HEK293 (cell line): ENCODE measurements around the gene AKNA.

Experiments
- CTCF ChIA-PET: fragments of 350-600 bp; formaldehyde crosslinking; extraction: SDS; loops from one replicate; lab custom pipeline; 2021; ENCODE audit warnings: antibody characterized with exemption; lab: Yijun Ruan, JAX
- POLR2A ChIA-PET: fragments of 300-600 bp; formaldehyde crosslinking; extraction: SDS; loops from one replicate; lab custom pipeline; 2020; ENCODE audit warnings: antibody characterized with exemption, inconsistent platforms; lab: Yijun Ruan, JAX
- H3K27ac ChIP-seq: fragments of 200-500 bp; sonication (Bioruptor generic); 2 replicates; pipeline ENCODE4 v1.5.1; 2014; ENCODE audit warnings: low read depth, low read length, control low read depth, inconsistent platforms; ENCODE audit errors: extremely low read depth
- H3K36me3 ChIP-seq, 2 experiments: fragments of 200-500 bp in 1 of 2; sonication (Bioruptor generic) in 1 of 2; 1 replicate in 1 of 2; 2 replicates in 1 of 2; pipeline ENCODE4 v1.5.1; 2014 to 2017; ENCODE audit warnings: inconsistent platforms in 2 of 2, low read length in 2 of 2; ENCODE audit not compliant: control insufficient read depth in 2 of 2, insufficient read depth in 1 of 2
- H3K4me1 ChIP-seq: fragments of 200-500 bp; sonication (Bioruptor generic); 2 replicates; pipeline ENCODE4 v1.5.1; 2014; ENCODE audit warnings: mild to moderate bottlenecking, low read length, inconsistent platforms; ENCODE audit not compliant: control insufficient read depth, insufficient read depth
- H3K4me3 ChIP-seq: 2 replicates; pipeline ENCODE4 v1.5.1; 2011; ENCODE audit warnings: low read depth, mild to moderate bottlenecking, control low read depth, low read length, moderate library complexity
- H3K9me3 ChIP-seq: fragments of 200-500 bp; sonication (Bioruptor generic); 2 replicates; pipeline ENCODE4 v1.5.1; 2014; ENCODE audit warnings: low read depth, low read length, inconsistent platforms; ENCODE audit not compliant: control insufficient read depth, insufficient read depth
- EGR2 ChIP-seq: fragments of 450-650 bp; formaldehyde crosslinking; IDR thresholded peaks from 2 replicates; pipeline ENCODE4 v1.5.1; 2016; ENCODE audit warnings: low read depth, missing biosample characterization, missing genetic modification characterization
- GLI2 ChIP-seq: fragments of 450-650 bp; formaldehyde crosslinking; IDR thresholded peaks from 2 replicates; pipeline ENCODE4; 2017; ENCODE audit warnings: missing biosample characterization, missing genetic modification characterization, low read depth, borderline replicate concordance
- KLF16 ChIP-seq: fragments of 450-650 bp; formaldehyde crosslinking; IDR thresholded peaks from 2 replicates; pipeline ENCODE4 v1.5.1; 2017; ENCODE audit warnings: missing biosample characterization, missing genetic modification characterization
- MZF1 ChIP-seq: fragments of 450-650 bp; formaldehyde crosslinking; IDR thresholded peaks from 2 replicates; pipeline ENCODE4 v1.5.1; 2017; ENCODE audit warnings: missing biosample characterization, missing genetic modification characterization, borderline replicate concordance
- TCF7L2 ChIP-seq: IDR thresholded peaks from 2 replicates; pipeline ENCODE4 v1.6.1; 2011; ENCODE audit warnings: low read depth, mild to moderate bottlenecking, inconsistent platforms, low read length, moderate library complexity, borderline replicate concordance
- YY1 ChIP-seq: fragments of 450-650 bp; formaldehyde crosslinking; IDR thresholded peaks from 2 replicates; pipeline ENCODE4 v1.5.1; 2018; ENCODE audit warnings: missing biosample characterization, missing genetic modification characterization
- ZBTB17 ChIP-seq: fragments of 450-650 bp; formaldehyde crosslinking; IDR thresholded peaks from 2 replicates; pipeline ENCODE4 v1.5.1; 2016; ENCODE audit warnings: missing biosample characterization, missing genetic modification characterization
- ZBTB21 ChIP-seq: fragments of 450-650 bp; formaldehyde crosslinking; IDR thresholded peaks from 2 replicates; pipeline ENCODE4 v1.5.1; 2017; ENCODE audit warnings: missing biosample characterization, missing genetic modification characterization
- ZBTB48 ChIP-seq: fragments of 450-650 bp; formaldehyde crosslinking; IDR thresholded peaks from 2 replicates; pipeline ENCODE4 v1.5.1; 2016; ENCODE audit warnings: missing biosample characterization, missing genetic modification characterization
- ZFP69B ChIP-seq: fragments of 450-650 bp; formaldehyde crosslinking; IDR thresholded peaks from 2 replicates; pipeline ENCODE4 v1.5.1; 2016; ENCODE audit warnings: missing biosample characterization, missing genetic modification characterization
- ZNF133 ChIP-seq: fragments of 450-650 bp; formaldehyde crosslinking; IDR thresholded peaks from 2 replicates; pipeline ENCODE4 v1.5.1; 2016; ENCODE audit warnings: missing biosample characterization, missing genetic modification characterization
- ZNF157 ChIP-seq: fragments of 450-650 bp; formaldehyde crosslinking; IDR thresholded peaks from 2 replicates; pipeline ENCODE4 v1.5.1; 2016; ENCODE audit warnings: missing biosample characterization, missing genetic modification characterization
- ZNF214 ChIP-seq: fragments of 450-650 bp; formaldehyde crosslinking; IDR thresholded peaks from 2 replicates; pipeline ENCODE4 v1.5.1; 2017; ENCODE audit warnings: missing biosample characterization, mild to moderate bottlenecking, missing genetic modification characterization, borderline replicate concordance
- ZNF223 ChIP-seq: fragments of 450-650 bp; formaldehyde crosslinking; IDR thresholded peaks from 2 replicates; pipeline ENCODE4 v1.5.1; 2016; ENCODE audit warnings: missing biosample characterization, missing genetic modification characterization
- ZNF239 ChIP-seq: fragments of 450-650 bp; formaldehyde crosslinking; IDR thresholded peaks from 2 replicates; pipeline ENCODE4 v1.5.1; 2016; ENCODE audit warnings: missing biosample characterization, missing genetic modification characterization
- ZNF274 ChIP-seq, 2 experiments: fragments of 200-500 bp in 1 of 2; fragments of 450-650 bp in 1 of 2; sonication (Bioruptor generic) in 1 of 2; formaldehyde crosslinking in 1 of 2; IDR thresholded peaks; 2 replicates each; pipeline versions ENCODE4 v1.5.1 to v1.6.1; 2014 to 2016; ENCODE audit warnings: borderline replicate concordance in 1 of 2, inconsistent platforms in 1 of 2, low read length in 1 of 2, missing biosample characterization in 1 of 2, missing genetic modification characterization in 1 of 2
- ZNF354C ChIP-seq: fragments of 450-650 bp; formaldehyde crosslinking; IDR thresholded peaks from 2 replicates; pipeline ENCODE4 v1.5.1; 2016; ENCODE audit warnings: missing biosample characterization, missing genetic modification characterization, low read depth, borderline replicate concordance
- ZNF391 ChIP-seq: fragments of 450-650 bp; formaldehyde crosslinking; IDR thresholded peaks from 2 replicates; pipeline ENCODE4 v1.5.1; 2016; ENCODE audit warnings: low read depth, missing biosample characterization, missing genetic modification characterization, borderline replicate concordance
- ZNF544 ChIP-seq: fragments of 450-650 bp; formaldehyde crosslinking; IDR thresholded peaks from 2 replicates; pipeline ENCODE4 v1.5.0; 2017; ENCODE audit warnings: missing biosample characterization, missing genetic modification characterization
- ZNF549 ChIP-seq: fragments of 450-650 bp; IDR thresholded peaks from 2 replicates; pipeline ENCODE4 v1.5.1; 2018; ENCODE audit warnings: missing biosample characterization, missing genetic modification characterization, mild to moderate bottlenecking, inconsistent platforms, moderate library complexity
- ZNF596 ChIP-seq: fragments of 450-650 bp; IDR thresholded peaks from 2 replicates; pipeline ENCODE4 v1.5.0; 2018; ENCODE audit warnings: missing biosample characterization, mild to moderate bottlenecking, missing genetic modification characterization, moderate library complexity
- ZNF610 ChIP-seq: fragments of 450-650 bp; formaldehyde crosslinking; IDR thresholded peaks from 2 replicates; pipeline ENCODE4 v1.5.1; 2016; ENCODE audit warnings: missing biosample characterization, missing genetic modification characterization, borderline replicate concordance
- ZNF76 ChIP-seq: fragments of 450-650 bp; formaldehyde crosslinking; IDR thresholded peaks from 2 replicates; pipeline ENCODE4; 2016; ENCODE audit warnings: low read depth, missing biosample characterization, missing genetic modification characterization, borderline replicate concordance
- ZNF776 ChIP-seq: fragments of 450-650 bp; formaldehyde crosslinking; IDR thresholded peaks from 2 replicates; pipeline ENCODE4 v1.5.0; 2017; ENCODE audit warnings: missing biosample characterization, missing genetic modification characterization, borderline replicate concordance
- ZNF785 ChIP-seq: fragments of 450-650 bp; formaldehyde crosslinking; IDR thresholded peaks from 2 replicates; pipeline ENCODE4 v1.5.1; 2016; ENCODE audit warnings: missing biosample characterization, missing genetic modification characterization
- TF ChIP-seq, protein P1 (sequence below): fragments of 450-650 bp; formaldehyde crosslinking; IDR thresholded peaks from 2 replicates; pipeline ENCODE4 v1.5.1; 2017; ENCODE audit warnings: missing biosample characterization, mild to moderate bottlenecking, missing genetic modification characterization, moderate library complexity
- TF ChIP-seq, protein P2 (sequence below): fragments of 450-650 bp; formaldehyde crosslinking; IDR thresholded peaks from 2 replicates; pipeline ENCODE4 v1.5.1; 2017; ENCODE audit warnings: missing biosample characterization, missing genetic modification characterization
- TF ChIP-seq, protein P3 (sequence below): fragments of 450-650 bp; formaldehyde crosslinking; IDR thresholded peaks from 2 replicates; pipeline ENCODE4 v1.5.1; 2016; ENCODE audit warnings: missing biosample characterization, missing genetic modification characterization, low read depth
- TF ChIP-seq, protein P4 (sequence below): fragments of 450-650 bp; formaldehyde crosslinking; IDR thresholded peaks from 2 replicates; pipeline ENCODE4 v1.5.1; 2016; ENCODE audit warnings: missing biosample characterization, missing genetic modification characterization

AKNA gene

DNA sequence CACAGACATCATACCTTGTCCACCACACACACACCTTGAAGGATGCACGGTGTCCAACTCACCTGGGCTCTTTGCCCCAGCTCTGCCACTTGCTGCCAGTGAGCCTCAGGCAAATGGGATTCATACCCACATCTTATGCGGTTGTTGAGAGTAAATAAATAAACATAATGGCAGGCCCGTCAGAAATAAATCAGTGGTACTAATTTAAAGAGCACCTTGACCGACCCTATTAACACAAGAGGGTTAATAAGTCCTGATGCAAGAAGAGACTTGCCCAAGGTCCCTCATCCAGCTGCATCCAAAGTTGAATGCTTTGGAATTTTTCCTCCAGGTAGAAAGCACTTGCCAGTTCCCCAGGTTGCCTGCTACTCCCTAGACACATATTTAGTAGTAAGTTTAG is 11.6 kb upstream of the AKNA start:
- peaks cover 0 to 11% of the 10 kb centered on the region in 2 experiments; a peak in 1 of 3 replicates for H3K36me3 ChIP-seq
- H3K9me3 ChIP-seq: no peaks in the 10 kb centered on the region
- CTCF ChIA-PET: interaction anchor here (0.9 to 1.0 kb wide), 2 partner anchors 32 to 254 kb away, joined by 3 read pairs; no protein-coding TSS in a partner anchor
- TF ChIP-seq ZNF610: no peak
- TF ChIP-seq ZNF76 (tag by site-specific recombination): no peak
- no peak for TF ChIP-seq TCF7L2
- no peak for TF ChIP-seq YY1 (tag by site-specific recombination)
- TF ChIP-seq KLF16: no peak
- TF ChIP-seq EGR2 (tag by site-specific recombination): no peak
- TF ChIP-seq ZNF391 (tag by site-specific recombination): no peak
- TF ChIP-seq ZNF133: no peak
- no peak for TF ChIP-seq ZNF223 (tag by site-specific recombination)
- TF ChIP-seq, protein P1, sequence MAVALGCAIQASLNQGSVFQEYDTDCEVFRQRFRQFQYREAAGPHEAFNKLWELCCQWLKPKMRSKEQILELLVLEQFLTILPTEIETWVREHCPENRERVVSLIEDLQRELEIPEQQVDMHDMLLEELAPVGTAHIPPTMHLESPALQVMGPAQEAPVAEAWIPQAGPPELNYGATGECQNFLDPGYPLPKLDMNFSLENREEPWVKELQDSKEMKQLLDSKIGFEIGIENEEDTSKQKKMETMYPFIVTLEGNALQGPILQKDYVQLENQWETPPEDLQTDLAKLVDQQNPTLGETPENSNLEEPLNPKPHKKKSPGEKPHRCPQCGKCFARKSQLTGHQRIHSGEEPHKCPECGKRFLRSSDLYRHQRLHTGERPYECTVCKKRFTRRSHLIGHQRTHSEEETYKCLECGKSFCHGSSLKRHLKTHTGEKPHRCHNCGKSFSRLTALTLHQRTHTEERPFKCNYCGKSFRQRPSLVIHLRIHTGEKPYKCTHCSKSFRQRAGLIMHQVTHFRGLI (tag by site-specific recombination): no peak
- no peak for TF ChIP-seq GLI2 (tag by site-specific recombination)
- TF ChIP-seq ZNF354C (tag by site-specific recombination): no peak
- TF ChIP-seq ZBTB48 (tag by site-specific recombination): no peak
- no peak for TF ChIP-seq ZNF776 (tag by site-specific recombination)
- no peak for TF ChIP-seq ZNF596 (tag by site-specific recombination)
- H3K27ac ChIP-seq: no peak overlapping the region
- POLR2A ChIA-PET: interaction anchor here (0.7 kb wide), 1 partner anchor 726 kb away, joined by 3 read pairs; no protein-coding TSS in a partner anchor
- no peaks in the 10 kb centered on the region for H3K4me1 ChIP-seq
- H3K4me3 ChIP-seq: no peak overlapping the region

DNA sequence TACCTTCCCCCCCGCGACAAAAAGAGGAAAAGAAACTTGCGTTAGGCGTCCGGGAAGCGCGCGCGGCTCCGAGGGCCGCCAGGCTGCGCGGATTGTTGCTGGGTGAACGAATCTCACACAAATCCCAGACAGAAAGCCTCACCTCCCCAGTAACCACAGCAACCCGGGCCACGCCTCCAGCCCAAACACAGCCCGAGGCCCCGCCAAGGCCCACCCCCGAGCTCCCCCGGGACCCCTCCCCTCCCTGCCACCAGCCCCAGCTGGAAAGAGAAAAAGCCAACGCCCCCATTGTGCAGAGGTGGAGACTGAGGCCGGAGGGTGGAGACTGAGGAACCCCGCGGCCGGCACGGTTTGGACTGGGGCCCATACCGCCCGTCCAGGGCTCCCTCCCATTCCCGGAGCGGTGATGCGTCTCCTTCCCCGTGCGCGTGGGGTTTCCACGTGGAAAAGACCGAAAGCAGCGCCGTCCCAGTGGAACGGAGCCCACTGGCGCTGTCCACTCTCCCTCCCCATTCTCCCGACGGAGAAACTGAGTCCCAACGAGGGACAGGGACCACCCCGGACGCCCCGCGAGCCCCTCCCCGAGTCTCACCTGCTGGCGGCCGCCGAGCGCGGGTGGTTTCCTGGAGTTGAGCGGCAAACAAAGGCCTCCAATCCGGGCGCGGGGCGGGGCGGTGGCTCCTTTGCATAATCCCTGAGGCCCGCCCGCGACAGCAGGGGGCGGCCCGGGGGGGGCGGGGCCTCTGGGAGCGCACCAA is 10.2 kb upstream of the AKNA start:
- H3K27ac ChIP-seq: no peak overlapping the region
- ChIA-PET POLR2A (interaction anchor here (1.1 kb wide), 1 partner anchor 190 kb away, joined by 3 read pairs; the partner anchor contains the start of gene ATP6V1G1), CTCF (interaction anchor here (1.0 to 1.2 kb wide), 3 partner anchors 8 to 290 kb away, joined by 3 to 4 read pairs (median 4); no protein-coding TSS in a partner anchor)
- H3K4me1 ChIP-seq: no peaks in the 10 kb centered on the region
- H3K36me3 ChIP-seq: peaks cover 0 to 9% of the 10 kb centered on the region in 2 experiments; a peak in 1 of 3 replicates
- H3K4me3 ChIP-seq: peak overlapping the region; percentile 66
- no peaks in the 10 kb centered on the region for H3K9me3 ChIP-seq
- no peak for TF ChIP-seq ZNF274 (IDR thresholded peaks at IDR 0.05; ENCODE audit: low read length)
- TF ChIP-seq ZNF274 (tag by site-specific recombination; IDR thresholded peaks at IDR 0.05; ENCODE audit: borderline replicate concordance): no peak
- no peak for TF ChIP-seq ZNF549 (tag by site-specific recombination)
- TF ChIP-seq, protein P2, sequence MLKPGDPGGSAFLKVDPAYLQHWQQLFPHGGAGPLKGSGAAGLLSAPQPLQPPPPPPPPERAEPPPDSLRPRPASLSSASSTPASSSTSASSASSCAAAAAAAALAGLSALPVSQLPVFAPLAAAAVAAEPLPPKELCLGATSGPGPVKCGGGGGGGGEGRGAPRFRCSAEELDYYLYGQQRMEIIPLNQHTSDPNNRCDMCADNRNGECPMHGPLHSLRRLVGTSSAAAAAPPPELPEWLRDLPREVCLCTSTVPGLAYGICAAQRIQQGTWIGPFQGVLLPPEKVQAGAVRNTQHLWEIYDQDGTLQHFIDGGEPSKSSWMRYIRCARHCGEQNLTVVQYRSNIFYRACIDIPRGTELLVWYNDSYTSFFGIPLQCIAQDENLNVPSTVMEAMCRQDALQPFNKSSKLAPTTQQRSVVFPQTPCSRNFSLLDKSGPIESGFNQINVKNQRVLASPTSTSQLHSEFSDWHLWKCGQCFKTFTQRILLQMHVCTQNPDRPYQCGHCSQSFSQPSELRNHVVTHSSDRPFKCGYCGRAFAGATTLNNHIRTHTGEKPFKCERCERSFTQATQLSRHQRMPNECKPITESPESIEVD (tag by site-specific recombination): no peak
- TF ChIP-seq, protein P3, sequence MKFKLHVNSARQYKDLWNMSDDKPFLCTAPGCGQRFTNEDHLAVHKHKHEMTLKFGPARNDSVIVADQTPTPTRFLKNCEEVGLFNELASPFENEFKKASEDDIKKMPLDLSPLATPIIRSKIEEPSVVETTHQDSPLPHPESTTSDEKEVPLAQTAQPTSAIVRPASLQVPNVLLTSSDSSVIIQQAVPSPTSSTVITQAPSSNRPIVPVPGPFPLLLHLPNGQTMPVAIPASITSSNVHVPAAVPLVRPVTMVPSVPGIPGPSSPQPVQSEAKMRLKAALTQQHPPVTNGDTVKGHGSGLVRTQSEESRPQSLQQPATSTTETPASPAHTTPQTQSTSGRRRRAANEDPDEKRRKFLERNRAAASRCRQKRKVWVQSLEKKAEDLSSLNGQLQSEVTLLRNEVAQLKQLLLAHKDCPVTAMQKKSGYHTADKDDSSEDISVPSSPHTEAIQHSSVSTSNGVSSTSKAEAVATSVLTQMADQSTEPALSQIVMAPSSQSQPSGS (tag by site-specific recombination): no peak
- no peak for TF ChIP-seq ZNF239
- peak; percentile 70 for TF ChIP-seq ZFP69B
- TF ChIP-seq ZBTB17 (tag by site-specific recombination): no peak
- TF ChIP-seq MZF1 (tag by site-specific recombination): no peak
- TF ChIP-seq ZNF157: no peak
- TF ChIP-seq, protein P4, sequence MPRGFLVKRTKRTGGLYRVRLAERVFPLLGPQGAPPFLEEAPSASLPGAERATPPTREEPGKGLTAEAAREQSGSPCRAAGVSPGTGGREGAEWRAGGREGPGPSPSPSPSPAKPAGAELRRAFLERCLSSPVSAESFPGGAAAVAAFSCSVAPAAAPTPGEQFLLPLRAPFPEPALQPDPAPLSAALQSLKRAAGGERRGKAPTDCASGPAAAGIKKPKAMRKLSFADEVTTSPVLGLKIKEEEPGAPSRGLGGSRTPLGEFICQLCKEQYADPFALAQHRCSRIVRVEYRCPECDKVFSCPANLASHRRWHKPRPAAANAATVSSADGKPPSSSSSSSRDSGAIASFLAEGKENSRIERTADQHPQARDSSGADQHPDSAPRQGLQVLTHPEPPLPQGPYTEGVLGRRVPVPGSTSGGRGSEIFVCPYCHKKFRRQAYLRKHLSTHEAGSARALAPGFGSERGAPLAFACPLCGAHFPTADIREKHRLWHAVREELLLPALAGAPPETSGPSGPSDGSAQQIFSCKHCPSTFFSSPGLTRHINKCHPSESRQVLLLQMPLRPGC (tag by site-specific recombination): no peak
- TF ChIP-seq ZBTB21 (tag by site-specific recombination): no peak
- no peak for TF ChIP-seq ZNF544 (tag by site-specific recombination)
- no peak for TF ChIP-seq ZNF785 (tag by site-specific recombination)
- TF ChIP-seq ZNF214 (tag by site-specific recombination): no peak
- no peak for TF ChIP-seq ZNF596 (tag by site-specific recombination)
